DOHH2 (cell line): ENCODE measurements around the gene DBN1.

Source experiments
- H3F3A ChIP-seq: fragments of 200-600 bp; sonication (generic), shearing (Covaris generic); 2 replicates; pipeline ENCODE4 v1.6.0; 2016; ENCODE audit warnings: antibody characterized with exemption, mild to moderate bottlenecking; ENCODE audit not compliant: control insufficient read depth, insufficient read depth
- H3K27ac ChIP-seq: fragments of 200-600 bp; sonication (generic); 2 replicates; pipeline ENCODE4 v1.5.1; 2014; ENCODE audit warnings: low read depth, mild to moderate bottlenecking, low read length, moderate library complexity
- H3K27me3 ChIP-seq: fragments of 200-600 bp; sonication (generic); 2 replicates; pipeline ENCODE4 v1.6.1; 2014; ENCODE audit warnings: mild to moderate bottlenecking, low read length, mixed read lengths; ENCODE audit not compliant: control insufficient read depth
- H3K36me3 ChIP-seq: fragments of 200-600 bp; sonication (generic); 2 replicates; pipeline ENCODE4 v1.6.1; 2014; ENCODE audit warnings: mild to moderate bottlenecking, low read length, moderate library complexity, mixed read lengths; ENCODE audit not compliant: control insufficient read depth
- H3K4me1 ChIP-seq: fragments of 200-600 bp; sonication (generic); 2 replicates; pipeline ENCODE4 v1.6.1; 2014; ENCODE audit warnings: mild to moderate bottlenecking, low read length, mixed read lengths; ENCODE audit not compliant: control insufficient read depth
- H3K4me2 ChIP-seq: fragments of 200-600 bp; sonication (generic); 2 replicates; pipeline ENCODE4 v1.6.0; 2014; ENCODE audit warnings: mild to moderate bottlenecking, low read length, moderate library complexity
- H3K4me3 ChIP-seq: fragments of 200-600 bp; sonication (generic); 2 replicates; pipeline ENCODE4 v1.5.1; 2014; ENCODE audit warnings: mild to moderate bottlenecking, low read length, mixed read lengths
- H3K79me2 ChIP-seq: fragments of 200-600 bp; sonication (generic); 2 replicates; pipeline ENCODE4 v1.6.1; 2014; ENCODE audit warnings: mild to moderate bottlenecking, low read length, mixed read lengths; ENCODE audit not compliant: control insufficient read depth
- H3K9me2 ChIP-seq: fragments of 200-600 bp; sonication (generic); replicated peaks from 2 replicates; pipeline ENCODE4 v1.6.1; 2014; ENCODE audit warnings: mild to moderate bottlenecking, low read length, mixed read lengths; ENCODE audit not compliant: control insufficient read depth
- H3K9me3 ChIP-seq: fragments of 200-600 bp; sonication (generic); 2 replicates; pipeline ENCODE4 v1.6.1; 2014; ENCODE audit warnings: antibody characterized with exemption, low read length, mixed read lengths; ENCODE audit not compliant: control insufficient read depth, insufficient read depth
- H4K20me1 ChIP-seq: fragments of 200-600 bp; sonication (generic); 2 replicates; pipeline ENCODE4 v1.6.0; 2014; ENCODE audit warnings: low read depth, mild to moderate bottlenecking, antibody characterized with exemption, low read length, moderate library complexity; ENCODE audit not compliant: control insufficient read depth, insufficient read depth
- EZH2phosphoT487 ChIP-seq: fragments of 200-600 bp; sonication (generic); IDR thresholded peaks from 2 replicates; pipeline ENCODE4 v1.6.1; 2017; ENCODE audit warnings: borderline replicate concordance, mild to moderate bottlenecking, antibody characterized with exemption, low read length, moderate library complexity, mixed read lengths
- TF ChIP-seq, protein P1 (sequence below): fragments of 200-600 bp; sonication (generic); IDR thresholded peaks from one replicate; pipeline ENCODE4 v1.5.1; 2014; ENCODE audit warnings: antibody characterized with exemption, mild to moderate bottlenecking, low read depth, low read length; ENCODE audit not compliant: poor library complexity, severe bottlenecking

The DBN1 gene

GRCh38 chr5:177502886-177503285 is 29.5 kb upstream of the DBN1 start:
- peak overlapping the region; percentile 61 for H3K4me2 ChIP-seq
- H3K36me3 ChIP-seq = peaks cover 61% of the 10 kb centered on the region
- peaks cover 8% of the 10 kb centered on the region; the same call in 1 of the 2 replicates for H4K20me1 ChIP-seq

GRCh38 chr5:177501874-177502678 is 28.6 kb upstream of the DBN1 start:
- H3K36me3 ChIP-seq = peaks cover 53% of the 10 kb centered on the region
- peaks cover 63% of the 10 kb centered on the region for H3K4me1 ChIP-seq
- peak overlapping the region; percentile 61 for H3K4me2 ChIP-seq
- no peaks in the 10 kb centered on the region for H3K9me3 ChIP-seq
- TF ChIP-seq, protein P1, sequence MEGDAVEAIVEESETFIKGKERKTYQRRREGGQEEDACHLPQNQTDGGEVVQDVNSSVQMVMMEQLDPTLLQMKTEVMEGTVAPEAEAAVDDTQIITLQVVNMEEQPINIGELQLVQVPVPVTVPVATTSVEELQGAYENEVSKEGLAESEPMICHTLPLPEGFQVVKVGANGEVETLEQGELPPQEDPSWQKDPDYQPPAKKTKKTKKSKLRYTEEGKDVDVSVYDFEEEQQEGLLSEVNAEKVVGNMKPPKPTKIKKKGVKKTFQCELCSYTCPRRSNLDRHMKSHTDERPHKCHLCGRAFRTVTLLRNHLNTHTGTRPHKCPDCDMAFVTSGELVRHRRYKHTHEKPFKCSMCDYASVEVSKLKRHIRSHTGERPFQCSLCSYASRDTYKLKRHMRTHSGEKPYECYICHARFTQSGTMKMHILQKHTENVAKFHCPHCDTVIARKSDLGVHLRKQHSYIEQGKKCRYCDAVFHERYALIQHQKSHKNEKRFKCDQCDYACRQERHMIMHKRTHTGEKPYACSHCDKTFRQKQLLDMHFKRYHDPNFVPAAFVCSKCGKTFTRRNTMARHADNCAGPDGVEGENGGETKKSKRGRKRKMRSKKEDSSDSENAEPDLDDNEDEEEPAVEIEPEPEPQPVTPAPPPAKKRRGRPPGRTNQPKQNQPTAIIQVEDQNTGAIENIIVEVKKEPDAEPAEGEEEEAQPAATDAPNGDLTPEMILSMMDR = no peak
- TF ChIP-seq EZH2phosphoT487 = no peak
- peak overlapping the region; percentile 83 for H3K27ac ChIP-seq
- peaks cover 8% of the 10 kb centered on the region for H3K79me2 ChIP-seq
- peak overlapping the region; percentile 28 for H3K4me3 ChIP-seq
- H3K9me2 ChIP-seq = no peaks in the 10 kb centered on the region
- peaks cover 8% of the 10 kb centered on the region; the same call in 1 of the 2 replicates for H4K20me1 ChIP-seq
- peaks cover 18% of the 10 kb centered on the region for H3K27me3 ChIP-seq
- H3F3A ChIP-seq = peaks cover 31% of the 10 kb centered on the region

More at GRCh38 chr5:177502886-177503285, 29.5 kb upstream of the DBN1 start:
- Histone ChIP-seq H3F3A (peaks cover 31% of the 10 kb centered on the region), H3K79me2 (peaks cover 16% of the 10 kb centered on the region), H3K4me1 (peaks cover 69% of the 10 kb centered on the region), H3K4me3 (peak overlapping the region; percentile 28), H3K27me3 (peaks cover 16% of the 10 kb centered on the region), H3K27ac (peak overlapping the region; percentile 83), H3K9me2 (no peaks in the 10 kb centered on the region), H3K9me3 (no peaks in the 10 kb centered on the region)
- TF ChIP-seq, protein P1 = no peak
- no peak for TF ChIP-seq EZH2phosphoT487

DNA sequence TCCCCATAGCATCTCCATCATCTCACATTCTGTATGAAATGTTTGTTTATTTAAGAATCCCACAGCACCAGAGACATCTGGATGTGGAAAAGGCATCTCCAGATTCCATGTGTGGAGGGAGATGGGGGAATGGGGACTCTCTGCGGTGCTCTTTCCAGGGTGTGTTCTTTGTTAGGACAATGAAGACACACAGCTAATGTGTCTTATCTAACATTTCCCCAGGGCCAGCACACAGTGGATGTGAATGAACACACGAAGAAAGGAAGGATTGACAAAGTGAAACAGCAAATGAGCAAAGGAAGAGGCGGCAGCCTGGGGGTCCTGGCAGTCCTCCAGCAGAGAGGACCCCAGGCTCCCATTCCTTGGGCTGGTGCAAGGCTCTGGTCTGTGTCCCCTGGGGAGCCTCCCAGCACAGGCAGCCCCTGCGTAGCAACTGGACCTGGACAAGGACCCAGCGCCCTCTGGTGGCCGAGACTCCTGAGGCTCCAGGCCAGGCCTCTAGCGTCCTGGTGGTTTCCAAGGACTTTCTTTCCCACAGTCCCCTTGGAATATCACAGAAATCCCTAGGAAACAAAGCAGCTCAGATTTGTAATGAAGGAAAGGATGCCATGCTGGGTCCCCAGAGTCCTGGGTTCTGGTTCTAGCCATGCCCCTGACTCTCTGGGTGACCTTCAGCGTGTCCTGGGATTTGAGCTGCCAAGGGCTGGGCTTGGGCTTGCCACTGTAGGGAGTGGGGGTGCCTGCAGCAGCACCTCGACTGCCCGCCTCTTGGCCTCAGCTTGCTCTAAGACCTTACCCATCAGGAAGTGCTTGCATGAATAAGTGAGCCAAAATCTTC is 27.5 kb upstream of the DBN1 start:
- H3K4me1 ChIP-seq = peaks cover 69% of the 10 kb centered on the region

More for the DNA sequence above, 27.5 kb upstream of the DBN1 start:
- TF ChIP-seq, protein P1 = peak; percentile 98
- no peak for TF ChIP-seq EZH2phosphoT487
- Histone ChIP-seq H3K9me2 (no peaks in the 10 kb centered on the region), H3K9me3 (no peaks in the 10 kb centered on the region), H3F3A (peaks cover 29% of the 10 kb centered on the region), H4K20me1 (peaks cover 13% of the 10 kb centered on the region; the same call in 1 of the 2 replicates), H3K27me3 (peaks cover 18% of the 10 kb centered on the region), H3K27ac (peak overlapping the region; percentile 83), H3K79me2 (peaks cover 4% of the 10 kb centered on the region), H3K4me2 (no peak overlapping the region), H3K36me3 (peaks cover 44% of the 10 kb centered on the region), H3K4me3 (no peak overlapping the region)
